Heart left ventricle (tissue), 16 donors: ENCODE results near the gene ABTB2. TPM values are rescaled to one million over a fixed set of nuclear protein-coding genes. Genes with fewer than 3 reads are reported as not detected.

Source experiments
- ATAC-seq, 4 donors: fragments of 200-7000 bp; cut with Tn5 transposase; one replicate each; pipeline ENCODE4 v1.9.1; 2020 to 2022; ENCODE audit warnings: moderate library complexity in 4 of 4, mild to moderate bottlenecking in 3 of 4, moderate number of reproducible peaks in 1 of 4
- DNase-seq, 5 donors: peaks; one replicate each; pipeline ENCODE4 v3.0.0-alpha.2; 2020
- H3K27ac ChIP-seq, 12 donors: fragments of 200-600 bp; sonication (generic) in 4 of 12; one replicate each; pipeline versions ENCODE4 v1.5.0 to v1.8.0; 2016 to 2022; ENCODE audit warnings: mild to moderate bottlenecking in 2 of 12
- H3K27me3 ChIP-seq, 9 donors: fragments of 200-600 bp; sonication (generic) in 2 of 9; one replicate each; pipeline versions ENCODE4 v1.5.1 to v1.8.0; 2016 to 2022; ENCODE audit warnings: mild to moderate bottlenecking in 3 of 9
- H3K36me3 ChIP-seq, 9 donors: fragments of 200-600 bp; sonication (generic) in 2 of 9; one replicate each; pipeline versions ENCODE4 v1.5.0 to v1.8.0; 2018 to 2022; ENCODE audit warnings: mild to moderate bottlenecking in 2 of 9
- H3K4me1 ChIP-seq, 12 donors: fragments of 200-600 bp; sonication (generic) in 4 of 12; one replicate each; pipeline versions ENCODE4 v1.5.0 to v1.8.0; 2016 to 2022; ENCODE audit warnings: mild to moderate bottlenecking in 3 of 12
- H3K4me3 ChIP-seq, 12 donors: fragments of 200-600 bp; sonication (generic) in 4 of 12; one replicate each; pipeline versions ENCODE4 v1.5.0 to v1.8.0; 2017 to 2022; ENCODE audit warnings: mild to moderate bottlenecking in 9 of 12, moderate library complexity in 4 of 12
- H3K9me3 ChIP-seq, 12 donors: fragments of 200-600 bp; sonication (generic) in 4 of 12; one replicate each; pipeline versions ENCODE4 v1.5.0 to v1.8.0; 2016 to 2022; ENCODE audit warnings: mild to moderate bottlenecking in 1 of 12
- POLR2A ChIP-seq, 2 donors: fragments of 450-650 bp; IDR thresholded peaks; one replicate each; pipeline ENCODE4 v1.6.1; 2017; ENCODE audit warnings: antibody characterized with exemption in 2 of 2, mild to moderate bottlenecking in 2 of 2, moderate library complexity in 2 of 2
- WGBS, 4 donors: extraction: QIAGEN DNeasy Blood & Tissue Kit in 2 of 4; methylation state at CpG; one replicate each; pipeline versions ENCODE4 v1.1.5 to v1.1.7; 2013 to 2018; 5-methylcytosine and 5-hydroxymethylcytosine counted together
- intact Hi-C, 10 donors: fragments of 100-400 bp; cut with DNase I; formaldehyde crosslinking; loops; one replicate each; pipeline versions ENCODE4 v1.11.1 to v1.14.2; 2022
- polyA plus RNA-seq, 2 donors: library from polyadenylated mRNA; stranded (reverse); fragments of 200-250 nt; gene quantifications; one replicate each; pipeline ENCODE4 v1.2.3, GENCODE V29; 2013
- total RNA-seq, 9 donors: library from RNA; depleted of rRNA in 2 of 9; stranded (reverse); fragments of >200 nt in 2 of 9; fragmentation: NEBNext Ultra II Directional in 3 of 9; extraction: Animal tissue kit (Norgen Biotek cat#: 25700) in 3 of 9; gene quantifications; one replicate each; pipeline versions ENCODE4 v1.1.0 to v1.2.4, GENCODE V29; 2016 to 2023
- TF ChIP-seq, protein P1 (sequence below), 12 donors: fragments of 200-600 bp; sonication (generic) in 4 of 12; IDR thresholded peaks; one replicate each; pipeline versions ENCODE4 v1.5.0 to v1.8.0; 2018 to 2022; ENCODE audit warnings: antibody characterized with exemption in 12 of 12, mild to moderate bottlenecking in 5 of 12
- donor health status: ischemic (EF 13 %, LVEDD 7.1; RV severe dilation, severe dysfunction).
- donor health status: healthy with polysubstance abuse.
- donor health status: DM: no; HTN: yes; CAD: no.
- donor health status: DM: no; HTN: no; CAD: no.
- donor health status: ischemic (EF 25% LVEDD 6.9; RV normal size, moderate dysfunction).
- donor health status: ischemic (EF 25% LVEDD 5.7; RV mildly dilated, moderate dysfunction).
- donor health status: healthy.
- donor health status: DM: yes; HTN: yes; CAD: no.
- donor health status: ischemic (EF 35%, LVEDD 5.7; RV mildly dilated, moderate dysfunction).
- donor health status: nonischemic (EF 11% LVEDD 7.7; RV severe dilation, severe dysfunction).
- donor health status: DM: yes; HTN: yes; CAD: no.
- donor health status: PGD.
- donor health status: ischemic (EF 29% LVEDD 5.4; RV normal size, mild dysfunction).
- donor health status: nonischemic (EF 23%, LVEDD 6.1; RV moderate dilation, normal function).

ABTB2 gene
- total and polyA plus RNA-seq, 11 donors, result 3.3 to 27.1 (median 12.5) TPM

DNA sequence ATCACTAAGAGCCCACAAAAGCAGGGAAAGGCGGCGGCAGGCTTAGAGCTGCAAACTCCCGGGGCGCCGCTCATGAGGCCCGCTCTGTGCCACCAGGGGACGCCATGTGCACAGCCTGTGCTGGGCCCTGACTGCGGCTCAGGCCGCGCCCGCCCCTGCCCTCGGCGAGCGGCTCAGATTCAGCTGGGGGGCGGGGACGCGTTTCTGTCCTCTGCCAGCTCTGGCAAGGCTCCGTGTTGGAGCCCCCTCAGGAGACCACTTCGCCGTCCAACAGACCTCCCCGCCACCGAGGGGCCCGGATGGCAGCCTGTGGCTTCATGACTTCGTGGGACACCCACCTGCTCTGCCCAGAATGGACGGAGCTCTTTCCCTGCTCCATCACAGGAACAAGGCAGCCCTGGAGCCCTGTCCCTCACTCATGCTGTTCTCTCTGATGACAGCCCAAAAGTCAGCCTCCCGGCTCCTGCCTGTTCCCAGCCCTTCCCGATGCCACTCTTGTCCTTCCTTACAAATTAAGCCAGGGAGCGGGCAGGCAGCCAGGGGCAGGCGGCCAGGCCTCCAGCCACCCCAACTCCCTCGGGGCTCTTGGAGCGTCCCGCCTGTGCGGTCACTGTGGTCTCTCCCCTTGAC, 183.3 kb downstream of the ABTB2 start:
- H3K27ac ChIP-seq, result peak overlapping the region in 1 of 12 donors; percentile 24
- WGBS, 4 donors, result 5 to 10% (median 7%) methylated on average over 28 to 33 of the region's 33 CpGs
- no peaks in the 10 kb centered on the region for H3K27me3 ChIP-seq
- TF ChIP-seq POLR2A (IDR thresholded peaks at IDR 0.05), result no peak
- TF ChIP-seq, protein P1, sequence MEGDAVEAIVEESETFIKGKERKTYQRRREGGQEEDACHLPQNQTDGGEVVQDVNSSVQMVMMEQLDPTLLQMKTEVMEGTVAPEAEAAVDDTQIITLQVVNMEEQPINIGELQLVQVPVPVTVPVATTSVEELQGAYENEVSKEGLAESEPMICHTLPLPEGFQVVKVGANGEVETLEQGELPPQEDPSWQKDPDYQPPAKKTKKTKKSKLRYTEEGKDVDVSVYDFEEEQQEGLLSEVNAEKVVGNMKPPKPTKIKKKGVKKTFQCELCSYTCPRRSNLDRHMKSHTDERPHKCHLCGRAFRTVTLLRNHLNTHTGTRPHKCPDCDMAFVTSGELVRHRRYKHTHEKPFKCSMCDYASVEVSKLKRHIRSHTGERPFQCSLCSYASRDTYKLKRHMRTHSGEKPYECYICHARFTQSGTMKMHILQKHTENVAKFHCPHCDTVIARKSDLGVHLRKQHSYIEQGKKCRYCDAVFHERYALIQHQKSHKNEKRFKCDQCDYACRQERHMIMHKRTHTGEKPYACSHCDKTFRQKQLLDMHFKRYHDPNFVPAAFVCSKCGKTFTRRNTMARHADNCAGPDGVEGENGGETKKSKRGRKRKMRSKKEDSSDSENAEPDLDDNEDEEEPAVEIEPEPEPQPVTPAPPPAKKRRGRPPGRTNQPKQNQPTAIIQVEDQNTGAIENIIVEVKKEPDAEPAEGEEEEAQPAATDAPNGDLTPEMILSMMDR (IDR thresholded peaks at IDR 0.05), result peak; percentile 85 to 97 (median 93)
- ATAC-seq (peak; percentile 94 to 99 (median 98)), DNase-seq (peak; percentile 82 to 93 (median 83))
- H3K9me3 ChIP-seq, result no peaks in the 10 kb centered on the region
- H3K36me3 ChIP-seq, result peaks cover 0 to 19% (median 0%) of the 10 kb centered on the region in 9 donors
- peak overlapping the region in 10 of 12 donors; percentile 17 to 48 (median 32) for H3K4me3 ChIP-seq
- peaks cover 0 to 17% (median 11%) of the 10 kb centered on the region in 12 donors for H3K4me1 ChIP-seq
- intact Hi-C loops, result loop anchor here (1.0 to 10.0 kb wide), 10 partner anchors 177 to 320 kb away; partner anchors contain the start of gene ABTB2 (in 3 of the 10)

DNA sequence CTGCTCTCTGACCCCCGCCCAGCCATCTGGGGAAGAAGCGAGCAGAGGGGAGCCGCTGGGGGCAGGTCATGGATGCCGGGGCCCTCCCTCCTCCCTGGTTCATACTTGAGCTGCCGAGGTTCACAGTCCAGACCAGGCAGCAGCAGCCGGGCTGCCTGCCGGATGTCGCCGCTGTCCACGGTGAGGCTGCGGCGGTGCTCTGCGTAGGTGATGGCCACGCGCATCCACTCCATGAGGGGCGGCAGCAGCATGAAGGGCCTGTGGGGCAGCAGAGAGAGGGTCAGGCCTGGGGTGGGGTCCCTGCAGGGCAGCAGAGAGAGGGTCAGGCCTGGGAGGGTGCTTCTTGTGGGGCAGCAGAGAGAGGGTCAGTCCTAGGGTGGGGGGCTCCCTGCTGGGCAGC, 184.8 kb downstream of the ABTB2 start:
- H3K27ac ChIP-seq, result no peak overlapping the region
- intact Hi-C loops, result loop anchor here in 9 of 10 donors (5.0 to 10.0 kb wide), 5 partner anchors 176 to 322 kb away; no protein-coding TSS in a partner anchor
- 96 to 98% (median 97%) methylated on average over 16 of the region's 16 CpGs for WGBS, 4 donors
- H3K9me3 ChIP-seq, result no peaks in the 10 kb centered on the region
- H3K4me3 ChIP-seq, result no peak overlapping the region
- no peaks in the 10 kb centered on the region for H3K27me3 ChIP-seq
- peak in 1 of 5 donors; percentile 45 for DNase-seq
- H3K36me3 ChIP-seq, result peaks cover 0 to 27% (median 0%) of the 10 kb centered on the region in 9 donors
- H3K4me1 ChIP-seq, result peaks cover 0 to 17% (median 11%) of the 10 kb centered on the region in 12 donors
- ATAC-seq, result no peak
- TF ChIP-seq, protein P1 (IDR thresholded peaks at IDR 0.05), result no peak

- Histone ChIP-seq H3K36me3 (peaks cover 0 to 44% (median 5%) of the 10 kb centered on the region in 9 donors), H3K27me3 (no peaks in the 10 kb centered on the region), H3K9me3 (no peaks in the 10 kb centered on the region), H3K4me1 (peaks cover 0 to 11% (median 8%) of the 10 kb centered on the region in 12 donors), H3K4me3 (no peak overlapping the region), H3K27ac (no peak overlapping the region)
- intact Hi-C loops, result loop anchor here (5.0 to 10.0 kb wide), 5 partner anchors 172 to 325 kb away; no protein-coding TSS in a partner anchor
- whole genome bisulfite sequencing, 4 donors, result 59 to 68% (median 64%) methylated on average over 8 of the region's 8 CpGs
- peak in 1 of 5 donors; percentile 34 for DNase-seq
- TF ChIP-seq, protein P1 (IDR thresholded peaks at IDR 0.05), result no peak
- TF ChIP-seq POLR2A (IDR thresholded peaks at IDR 0.05), result no peak
- no peak for ATAC-seq
Observed at GRCh38 chr11:34169686-34170085, 188.1 kb downstream of the ABTB2 start.

DNA sequence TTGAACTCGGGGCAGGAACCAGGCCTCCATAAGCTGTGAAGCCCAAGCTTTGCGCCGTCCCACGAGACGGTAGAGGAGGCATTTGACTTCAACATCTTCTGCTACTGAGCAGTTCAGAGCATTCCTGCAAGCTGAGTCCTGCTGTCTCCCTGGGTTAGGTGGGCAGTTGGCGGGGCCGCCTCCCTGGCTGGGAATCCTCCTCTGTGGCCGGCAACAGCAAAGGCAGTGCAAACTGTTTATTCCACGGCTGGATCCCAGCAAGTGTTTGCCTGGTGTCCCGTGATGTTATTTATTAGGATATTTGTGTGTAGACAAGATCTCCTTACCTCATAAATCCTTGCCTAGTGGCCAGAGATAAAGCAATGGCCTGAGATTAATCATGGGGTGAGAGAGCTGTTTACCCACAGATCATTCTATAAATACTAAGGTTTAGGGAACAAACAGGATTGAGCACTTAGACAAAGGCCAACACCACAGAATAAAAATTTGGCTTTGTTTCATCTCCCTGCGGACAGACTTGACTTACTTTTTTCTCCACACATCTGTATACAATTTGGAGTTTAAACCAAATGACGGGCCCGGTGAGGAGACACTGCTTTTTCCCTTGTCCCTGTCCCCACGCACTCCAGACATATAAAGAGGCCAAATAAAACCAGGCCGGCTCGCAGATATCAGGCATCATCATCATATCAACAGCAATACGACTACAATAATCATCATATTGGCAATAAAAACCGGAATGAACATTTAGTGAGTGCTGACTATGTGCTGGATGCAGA, 189.0 kb downstream of the ABTB2 start:
- H3K4me1 ChIP-seq, result peaks cover 0 to 3% (median 1%) of the 10 kb centered on the region in 12 donors
- 80 to 86% (median 84%) methylated on average over 17 to 18 of the region's 18 CpGs for WGBS, 4 donors
- H3K9me3 ChIP-seq, result no peaks in the 10 kb centered on the region
- H3K27ac ChIP-seq, result no peak overlapping the region
- H3K36me3 ChIP-seq, result peaks cover 0 to 44% (median 8%) of the 10 kb centered on the region in 9 donors
- intact Hi-C loops, result loop anchor here in 1 of 10 donors (10.0 kb wide), 1 partner anchor 326 kb away; no protein-coding TSS in a partner anchor
- DNase-seq (peak in 1 of 5 donors; percentile 34), ATAC-seq (no peak)
- no peak for TF ChIP-seq POLR2A (IDR thresholded peaks at IDR 0.05)
- TF ChIP-seq, protein P1 (IDR thresholded peaks at IDR 0.05), result no peak
- no peak overlapping the region for H3K4me3 ChIP-seq
- no peaks in the 10 kb centered on the region for H3K27me3 ChIP-seq
